Smooth muscle cell of the coronary artery (primary cell): Measurements from ENCODE around the gene METAP2. TPM values are rescaled to one million over a fixed set of nuclear protein-coding genes. Genes with fewer than 3 reads are reported as not detected.

Experiments used
- total RNA-seq: library from RNA; depleted of rRNA; stranded (reverse); fragments of >200 nt; gene quantifications from 2 replicates; pipeline ENCODE4 v1.2.3, GENCODE V29; 2014; ENCODE audit warnings: low replicate concordance

METAP2 gene
- 63.1 and 74.9 TPM in 2 replicates for total RNA-seq

GRCh38 chr12:95473884-95474659, at the start of gene METAP2:
Gene METAP2 (plus strand): TSS chr12:95474152. CDS start chr12:95474180, 28 bp downstream.

GRCh38 chr12:95551305-95551704, 77.4 kb downstream of the METAP2 start, which contains the start of gene USP44:
Gene USP44 (minus strand): TSS chr12:95551476. CDS start chr12:95534256, 17,220 bp downstream.

Other genes with a start within 250 kb of the METAP2 start
- gene USP44, start 77.3 kb downstream of the METAP2 start, total RNA-seq = 0.38 and 0.82 TPM in 2 replicates